ENCODE results near the gene TOR1AIP1. TPM values are rescaled to one million over a fixed set of nuclear protein-coding genes. Genes with fewer than 3 reads are reported as not detected.
A peak's percentile ranks its signal among the peaks of the same experiment; 100 is the strongest.

TOR1AIP1 gene
- total RNA-seq, 1 donor from 2014 or later: 42.6 TPM

- DNase-seq (ENCODE audit: low spot score): no peak
- no peak for TF ChIP-seq CTCF (IDR thresholded peaks at IDR 0.05)
- no peak overlapping the region for H3K27ac Mint-ChIP-seq (ENCODE audit: unreplicated experiment)
- H3K27me3 Mint-ChIP-seq (ENCODE audit: low read depth): no peaks in the 10 kb centered on the region
- H3K9me3 Mint-ChIP-seq (ENCODE audit: low read depth): no peaks in the 10 kb centered on the region
- no peak overlapping the region for H3K4me3 Mint-ChIP-seq (ENCODE audit: unreplicated experiment)
- no peaks in the 10 kb centered on the region for H3K36me3 Mint-ChIP-seq (ENCODE audit: low read depth)
- H3K4me1 Mint-ChIP-seq (ENCODE audit: low read depth): peaks cover 35% of the 10 kb centered on the region
Observed at GRCh38 chr1:179966551-179966950, 84.5 kb downstream of the TOR1AIP1 start.

DNA sequence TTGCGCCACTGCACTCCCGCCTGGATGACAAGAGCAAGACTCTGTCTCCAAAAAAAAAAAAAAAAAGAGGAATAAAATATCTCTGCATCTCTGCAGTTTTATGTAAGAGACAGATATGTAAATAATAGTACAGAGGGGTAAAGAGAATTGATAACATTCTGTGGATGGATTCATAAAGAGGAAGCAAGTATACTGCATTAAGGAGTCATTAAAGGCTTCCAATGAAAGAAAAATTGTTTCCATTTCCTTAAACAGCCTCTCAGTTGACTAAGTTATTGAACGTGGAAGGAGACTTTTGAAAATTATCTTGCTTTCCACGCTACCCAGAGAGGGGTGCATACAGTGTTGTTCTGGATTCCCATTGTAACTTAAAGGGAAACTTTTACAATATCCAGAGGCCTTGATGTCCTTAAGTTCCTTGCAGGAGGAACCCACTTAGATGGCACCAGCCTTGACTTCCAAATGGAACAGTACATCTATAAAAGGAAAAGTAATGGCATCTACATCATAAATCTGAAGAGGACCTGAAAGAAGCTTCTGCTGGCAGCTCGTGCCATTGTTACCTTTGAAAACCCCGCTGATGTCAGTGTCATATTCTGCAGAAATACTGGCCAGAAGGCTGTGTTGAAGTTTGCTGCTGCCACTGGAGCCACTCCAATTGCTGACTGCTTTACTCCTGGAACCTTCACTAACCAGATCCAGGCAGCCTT lies 86.4 kb downstream of the TOR1AIP1 start:
- H3K4me3 Mint-ChIP-seq (ENCODE audit: unreplicated experiment): no peak overlapping the region
- H3K4me1 Mint-ChIP-seq (ENCODE audit: low read depth): peaks cover 43% of the 10 kb centered on the region
- H3K27ac Mint-ChIP-seq (ENCODE audit: unreplicated experiment): peak overlapping the region; percentile 62
- DNase-seq (ENCODE audit: low spot score): no peak
- H3K27me3 Mint-ChIP-seq (ENCODE audit: low read depth): no peaks in the 10 kb centered on the region
- no peak for TF ChIP-seq CTCF (IDR thresholded peaks at IDR 0.05)
- no peaks in the 10 kb centered on the region for H3K9me3 Mint-ChIP-seq (ENCODE audit: low read depth)
- no peaks in the 10 kb centered on the region for H3K36me3 Mint-ChIP-seq (ENCODE audit: low read depth)

DNA sequence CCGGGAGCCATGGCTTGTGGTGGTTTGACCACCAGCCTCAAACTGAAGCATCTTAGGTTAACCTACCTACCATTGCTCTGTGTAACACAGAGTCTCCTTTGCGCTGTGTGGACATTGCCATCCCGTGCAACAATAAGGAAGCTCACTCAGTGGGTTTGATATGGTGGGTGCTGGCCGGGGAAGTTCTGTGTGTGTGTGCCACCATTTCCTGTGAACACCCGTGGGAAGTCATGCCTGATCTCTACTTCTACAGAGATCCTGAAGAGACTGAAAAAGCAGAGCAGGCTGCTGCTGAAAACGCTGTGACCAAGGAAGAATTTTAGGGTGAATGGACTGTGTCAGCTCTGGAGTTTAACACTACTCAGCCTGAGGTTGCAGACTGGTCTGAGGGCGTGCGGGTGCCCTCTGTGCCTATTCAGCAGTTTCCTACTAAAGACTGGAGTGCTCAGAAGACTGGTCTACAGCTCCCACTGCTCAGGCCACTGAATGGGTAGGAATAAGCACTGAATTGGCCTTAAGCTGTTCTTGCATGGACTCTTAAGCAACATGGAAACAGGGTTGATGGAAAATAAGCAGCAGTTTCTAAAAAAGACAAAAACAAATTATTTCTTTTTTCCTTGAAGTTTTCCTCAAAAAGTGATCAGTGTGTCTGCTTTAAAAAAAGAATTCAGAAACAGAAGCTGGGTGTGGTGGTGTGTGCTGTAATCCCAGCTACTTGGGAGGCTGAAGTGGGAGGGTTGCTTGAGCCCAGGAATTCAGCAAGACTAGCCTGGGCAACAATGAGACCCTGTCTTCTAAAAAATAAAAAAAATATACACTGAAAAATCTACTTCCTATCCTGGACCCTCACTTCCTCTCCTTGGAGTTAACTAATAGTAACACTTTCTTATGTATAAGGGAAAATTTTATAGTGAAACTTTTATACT lies 87.2 kb downstream of the TOR1AIP1 start:
- Mint-ChIP-seq H3K27me3 (ENCODE audit: low read depth) (no peaks in the 10 kb centered on the region), H3K9me3 (ENCODE audit: low read depth) (no peaks in the 10 kb centered on the region), H3K36me3 (ENCODE audit: low read depth) (no peaks in the 10 kb centered on the region), H3K4me1 (ENCODE audit: low read depth) (peaks cover 44% of the 10 kb centered on the region), H3K27ac (ENCODE audit: unreplicated experiment) (peak overlapping the region; percentile 62), H3K4me3 (ENCODE audit: unreplicated experiment) (no peak overlapping the region)
- no peak for TF ChIP-seq CTCF (IDR thresholded peaks at IDR 0.05)
- DNase-seq (ENCODE audit: low spot score): no peak

Other genes starting within 250 kb of the TOR1AIP1 start
- not detected in 3 replicates for gene FAM163A, start 139.0 kb upstream of the TOR1AIP1 start, total RNA-seq
- 85.2 to 98.5 TPM (median 85.8 TPM) in 3 replicates for gene TOR1AIP2, start 4.5 kb upstream of the TOR1AIP1 start, total RNA-seq
- 34.0 to 45.0 TPM (median 36.2 TPM) in 3 replicates for gene CEP350, start 72.5 kb downstream of the TOR1AIP1 start, total RNA-seq

Data from chondrocyte (in vitro differentiated cells).